ENCODE results near the gene CHST14. TPM values are rescaled to one million over a fixed set of nuclear protein-coding genes. Genes with fewer than 3 reads are reported as not detected.

Gene CHST14
- total and polyA plus RNA-seq, 10 donors: 7.1 to 18.5 (median 13.3) TPM

GRCh38 chr15:40500568-40501330 is 30.0 kb downstream of the CHST14 start:
- WGBS, 5 donors: 87 to 95% (median 88%) methylated on average over 4 of the region's 4 CpGs
- intact Hi-C loops (cut with DNase I; ENCODE audit: low total_unique reads): no loop called here
- no peaks in the 10 kb centered on the region for H3K9me3 ChIP-seq

GRCh38 chr15:40501487-40501886 is 30.7 kb downstream of the CHST14 start:
- Histone ChIP-seq H3K4me1 (peaks cover 0 to 3% (median under 1%) of the 10 kb centered on the region in 6 donors), H3K36me3 (no peaks in the 10 kb centered on the region), H3K27me3 (replicated peaks in 1 of 7) (peaks cover 0 to 36% (median 0%) of the 10 kb centered on the region in 7 donors), H3K9me3 (no peaks in the 10 kb centered on the region), H3K27ac (no peak overlapping the region), H3K4me3 (no peak overlapping the region)
- 81 to 86% (median 82%) methylated on average over 6 of the region's 6 CpGs for WGBS, 5 donors
- no peak for DNase-seq
- TF ChIP-seq CTCF (IDR thresholded peaks at IDR 0.05 in 8 of 11, conservative IDR thresholded peaks at IDR 0.05 in 3 of 11) (no peak), POLR2A (IDR thresholded peaks at IDR 0.05) (no peak), POLR2AphosphoS5 (IDR thresholded peaks at IDR 0.05) (no peak)
- intact Hi-C loops (cut with DNase I; ENCODE audit: low total_unique reads): no loop called here

More at GRCh38 chr15:40500568-40501330, 30.0 kb downstream of the CHST14 start:
- DNase-seq: no peak
- H3K27me3 ChIP-seq (replicated peaks in 1 of 7): peaks cover 0 to 29% (median 0%) of the 10 kb centered on the region in 7 donors
- TF ChIP-seq POLR2A (IDR thresholded peaks at IDR 0.05): no peak
- TF ChIP-seq CTCF (IDR thresholded peaks at IDR 0.05 in 8 of 11, conservative IDR thresholded peaks at IDR 0.05 in 3 of 11): no peak
- TF ChIP-seq POLR2AphosphoS5 (IDR thresholded peaks at IDR 0.05): no peak
- no peak overlapping the region for H3K27ac ChIP-seq
- H3K4me3 ChIP-seq: no peak overlapping the region
- no peaks in the 10 kb centered on the region for H3K4me1 ChIP-seq
- H3K36me3 ChIP-seq: no peaks in the 10 kb centered on the region

- Histone ChIP-seq H3K27me3 (replicated peaks in 1 of 7) (peaks cover 0 to 81% (median 6%) of the 10 kb centered on the region in 7 donors), H3K36me3 (no peaks in the 10 kb centered on the region), H3K9me3 (no peaks in the 10 kb centered on the region), H3K27ac (no peak overlapping the region), H3K4me1 (peaks cover 16 to 32% (median 29%) of the 10 kb centered on the region in 6 donors), H3K4me3 (peak overlapping the region in 6 of 8 donors; percentile 5 to 59 (median 20))
- peak; percentile 7 to 75 (median 57) for TF ChIP-seq CTCF (IDR thresholded peaks at IDR 0.05 in 8 of 11, conservative IDR thresholded peaks at IDR 0.05 in 3 of 11)
- TF ChIP-seq POLR2AphosphoS5 (IDR thresholded peaks at IDR 0.05): peak; percentile 11 to 63 (median 60)
- TF ChIP-seq POLR2A (IDR thresholded peaks at IDR 0.05): no peak
- WGBS, 5 donors: 3 to 6% (median 3%) methylated on average over 20 to 30 of the region's 30 CpGs
- intact Hi-C loops (cut with DNase I; ENCODE audit: low total_unique reads): no loop called here
- DNase-seq: peak; percentile 87
Measured at GRCh38 chr15:40506964-40507571, 36.3 kb downstream of the CHST14 start.

GRCh38 chr15:40508216-40508615 is 37.4 kb downstream of the CHST14 start:
- Histone ChIP-seq H3K4me1 (peaks cover 16 to 35% (median 31%) of the 10 kb centered on the region in 6 donors), H3K9me3 (no peaks in the 10 kb centered on the region), H3K27me3 (replicated peaks in 1 of 7) (peaks cover 0 to 81% (median 6%) of the 10 kb centered on the region in 7 donors), H3K27ac (no peak overlapping the region), H3K36me3 (no peaks in the 10 kb centered on the region), H3K4me3 (no peak overlapping the region)
- TF ChIP-seq CTCF (IDR thresholded peaks at IDR 0.05 in 8 of 11, conservative IDR thresholded peaks at IDR 0.05 in 3 of 11): no peak
- TF ChIP-seq POLR2A (IDR thresholded peaks at IDR 0.05): no peak
- no peak for TF ChIP-seq POLR2AphosphoS5 (IDR thresholded peaks at IDR 0.05)
- WGBS, 5 donors: 76 to 100% (median 90%) methylated on average over 1 of the region's 1 CpG
- intact Hi-C loops (cut with DNase I; ENCODE audit: low total_unique reads): no loop called here
- DNase-seq: no peak
